Measurements from ENCODE around the gene GYPA. TPM values are rescaled to one million over a fixed set of nuclear protein-coding genes. Genes with fewer than 3 reads are reported as not detected.
"Not testable (repeated sequence)": the region's sequence is repeated elsewhere in the genome, so short reads cannot be mapped to it uniquely, and the experiment has no call there.

GYPA gene
- total RNA-seq = not detected

DNA sequence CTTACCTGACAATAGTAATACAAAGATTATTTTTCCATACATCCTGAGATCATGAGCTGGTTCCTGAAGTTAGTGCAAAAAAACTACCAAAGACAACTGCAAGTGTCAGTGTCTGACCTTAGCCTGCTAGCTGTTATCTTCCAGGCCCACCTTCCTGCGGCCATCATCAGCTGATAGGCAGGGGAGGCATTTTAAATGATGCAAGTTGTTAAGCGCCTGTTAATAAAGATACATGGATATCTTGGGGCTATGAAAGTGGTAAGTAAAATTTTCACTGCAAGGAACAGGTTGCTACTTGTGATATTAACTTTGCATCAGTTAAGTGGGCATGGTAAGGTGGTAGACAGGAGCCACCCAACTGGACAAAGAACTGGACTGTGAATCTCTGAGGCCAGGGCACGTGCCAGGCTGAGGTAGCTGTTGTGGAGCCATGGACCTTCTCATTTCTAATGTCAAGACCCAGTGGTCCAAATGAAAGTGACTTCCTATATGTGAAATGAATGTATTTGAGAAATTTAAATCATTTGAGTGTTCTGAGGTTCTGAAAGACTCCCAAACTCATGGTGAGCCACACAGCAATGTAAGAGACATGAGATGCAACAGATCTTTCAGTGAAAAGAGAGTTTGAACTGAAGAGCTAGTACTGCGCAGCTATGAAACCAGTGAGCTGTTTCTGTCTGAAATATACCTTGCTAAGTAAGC lies at the start of gene GYPA:
GYPA (minus strand) TSS at position 125 of the 702 bp plus-strand sequence; CDS start at position 42, 83 bp downstream.
- H3K36me3 Mint-ChIP-seq; H3K4me1 Mint-ChIP-seq; CTCF ChIA-PET; H3K9me3 Mint-ChIP-seq (ENCODE audit: low read depth); H3K27ac Mint-ChIP-seq; ATAC-seq; H3K4me3 Mint-ChIP-seq; DNase-seq: not testable (repeated sequence)
- peaks cover 14% of the 10 kb centered on the region for H3K27me3 Mint-ChIP-seq

- CTCF ChIA-PET = no interaction called here
- Mint-ChIP-seq H3K36me3 (no peaks in the 10 kb centered on the region), H3K27me3 (peaks cover 24% of the 10 kb centered on the region), H3K9me3 (ENCODE audit: low read depth) (no peaks in the 10 kb centered on the region), H3K4me1 (no peaks in the 10 kb centered on the region), H3K4me3 (no peak overlapping the region), H3K27ac (no peak overlapping the region)
- no peak for ATAC-seq
- no peak for DNase-seq
Measured at GRCh38 chr4:144190009-144190408, 49.5 kb upstream of the GYPA start.

DNA sequence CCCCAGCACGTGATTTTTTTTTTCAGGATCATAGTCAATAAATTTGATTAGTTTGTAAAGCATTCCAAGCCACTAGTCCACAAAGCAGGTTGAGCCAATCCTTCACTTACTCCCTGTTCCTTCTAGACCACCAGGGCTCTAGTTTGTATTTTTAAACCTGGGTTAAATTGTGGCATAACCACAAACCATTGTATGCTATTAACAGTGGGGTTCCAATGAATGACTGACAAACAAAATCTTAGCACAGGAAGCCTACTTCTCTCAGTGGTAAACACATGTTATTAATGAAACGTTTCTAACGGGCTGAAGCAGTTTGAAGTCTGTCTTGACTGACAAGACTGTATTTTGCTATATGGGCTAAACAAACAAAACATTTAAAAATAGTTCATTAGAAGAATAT lies 48.6 kb upstream of the GYPA start:
- CTCF ChIA-PET = no interaction called here
- no peaks in the 10 kb centered on the region for H3K4me1 Mint-ChIP-seq
- H3K9me3 Mint-ChIP-seq (ENCODE audit: low read depth) = no peaks in the 10 kb centered on the region
- ATAC-seq (no peak), DNase-seq (no peak)
- H3K36me3 Mint-ChIP-seq = no peaks in the 10 kb centered on the region
- H3K4me3 Mint-ChIP-seq = no peak overlapping the region
- H3K27me3 Mint-ChIP-seq = peaks cover 26% of the 10 kb centered on the region
- H3K27ac Mint-ChIP-seq = no peak overlapping the region

- ATAC-seq (no peak), DNase-seq (no peak)
- H3K4me1 Mint-ChIP-seq = peaks cover 3% of the 10 kb centered on the region
- peaks cover 17% of the 10 kb centered on the region for H3K27me3 Mint-ChIP-seq
- H3K4me3 Mint-ChIP-seq = no peak overlapping the region
- no peaks in the 10 kb centered on the region for H3K9me3 Mint-ChIP-seq (ENCODE audit: low read depth)
- CTCF ChIA-PET = no interaction called here
- H3K27ac Mint-ChIP-seq = no peak overlapping the region
- no peaks in the 10 kb centered on the region for H3K36me3 Mint-ChIP-seq
Measured at GRCh38 chr4:144185086-144185485, 44.6 kb upstream of the GYPA start.

DNA sequence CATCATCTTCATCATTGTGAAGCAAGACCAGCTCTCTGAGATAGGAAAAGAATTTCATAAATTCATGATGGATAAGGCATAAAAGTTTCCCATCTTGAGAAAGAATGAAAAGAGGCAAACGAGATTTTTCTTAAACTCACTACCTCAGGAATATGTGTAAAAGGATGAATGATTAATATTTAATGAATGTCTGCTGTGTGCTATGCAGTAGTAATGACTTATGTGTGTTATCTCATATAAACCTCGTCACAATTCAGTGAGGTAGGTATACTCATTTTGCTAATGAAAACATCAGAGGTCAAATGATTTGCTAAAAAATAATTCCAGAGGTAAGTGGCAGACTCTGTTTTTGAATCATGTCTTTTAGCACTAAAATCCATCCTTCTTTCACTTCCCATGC lies 42.6 kb upstream of the GYPA start:
- no peaks in the 10 kb centered on the region for H3K36me3 Mint-ChIP-seq
- CTCF ChIA-PET = no interaction called here
- H3K4me3 Mint-ChIP-seq = no peak overlapping the region

DNA sequence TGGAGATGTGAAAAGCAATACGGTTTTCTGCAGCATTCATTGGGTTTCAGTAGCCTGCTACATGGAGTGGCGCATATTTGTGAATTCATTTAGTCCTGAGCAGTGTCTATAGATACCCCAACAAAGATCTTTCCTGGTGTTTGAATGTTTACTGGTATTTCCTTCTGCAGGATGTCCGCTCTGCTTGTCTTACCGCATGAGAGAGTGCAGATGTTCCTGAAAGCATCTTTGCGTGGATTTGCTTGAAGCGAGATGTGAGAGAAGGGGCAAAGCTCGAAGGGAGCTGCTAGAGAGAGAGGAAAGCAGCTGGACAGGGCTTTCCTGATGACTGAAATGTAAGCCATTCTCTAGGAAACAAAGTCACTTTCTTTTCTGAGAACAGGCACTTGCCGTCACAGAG lies 40.9 kb upstream of the GYPA start:
- Mint-ChIP-seq H3K4me1 (peaks cover 9% of the 10 kb centered on the region), H3K36me3 (no peaks in the 10 kb centered on the region), H3K4me3 (no peak overlapping the region), H3K27ac (no peak overlapping the region), H3K27me3 (peaks cover 8% of the 10 kb centered on the region), H3K9me3 (ENCODE audit: low read depth) (no peaks in the 10 kb centered on the region)
- ATAC-seq = no peak
- CTCF ChIA-PET = no interaction called here
- DNase-seq = no peak

More for the DNA sequence above, 42.6 kb upstream of the GYPA start:
- Mint-ChIP-seq H3K27ac (no peak overlapping the region), H3K27me3 (peaks cover 8% of the 10 kb centered on the region), H3K9me3 (ENCODE audit: low read depth) (no peaks in the 10 kb centered on the region), H3K4me1 (peaks cover 9% of the 10 kb centered on the region)
- ATAC-seq (no peak), DNase-seq (no peak)

GRCh38 chr4:144179152-144179739 lies 38.7 kb upstream of the GYPA start:
- Mint-ChIP-seq H3K27me3 (peaks cover 4% of the 10 kb centered on the region), H3K4me3 (no peak overlapping the region), H3K9me3 (ENCODE audit: low read depth) (no peaks in the 10 kb centered on the region), H3K36me3 (no peaks in the 10 kb centered on the region), H3K27ac (no peak overlapping the region), H3K4me1 (peaks cover 20% of the 10 kb centered on the region)
- CTCF ChIA-PET = interaction anchor here (1.3 kb wide), 1 partner anchor 1437 kb away, joined by 3 read pairs; no protein-coding TSS in a partner anchor
- ATAC-seq (no peak), DNase-seq (no peak)

GRCh38 chr4:144178414-144178813 lies 37.9 kb upstream of the GYPA start:
- H3K27ac Mint-ChIP-seq = no peak overlapping the region
- no peak for DNase-seq
- no peaks in the 10 kb centered on the region for H3K9me3 Mint-ChIP-seq (ENCODE audit: low read depth)
- CTCF ChIA-PET = interaction anchor here (1.3 kb wide), 1 partner anchor 1438 kb away, joined by 3 read pairs; no protein-coding TSS in a partner anchor
- H3K36me3 Mint-ChIP-seq = no peaks in the 10 kb centered on the region
- no peak overlapping the region for H3K4me3 Mint-ChIP-seq
- H3K4me1 Mint-ChIP-seq = peaks cover 24% of the 10 kb centered on the region
- no peaks in the 10 kb centered on the region for H3K27me3 Mint-ChIP-seq
- ATAC-seq = no peak

- Mint-ChIP-seq H3K4me3 (no peak overlapping the region), H3K36me3 (no peaks in the 10 kb centered on the region), H3K9me3 (ENCODE audit: low read depth) (no peaks in the 10 kb centered on the region), H3K27ac (no peak overlapping the region), H3K27me3 (no peaks in the 10 kb centered on the region), H3K4me1 (peaks cover 20% of the 10 kb centered on the region)
- DNase-seq (no peak), ATAC-seq (no peak)
- CTCF ChIA-PET = no interaction called here
Measured at GRCh38 chr4:144176476-144176875, 36.0 kb upstream of the GYPA start.

DNA sequence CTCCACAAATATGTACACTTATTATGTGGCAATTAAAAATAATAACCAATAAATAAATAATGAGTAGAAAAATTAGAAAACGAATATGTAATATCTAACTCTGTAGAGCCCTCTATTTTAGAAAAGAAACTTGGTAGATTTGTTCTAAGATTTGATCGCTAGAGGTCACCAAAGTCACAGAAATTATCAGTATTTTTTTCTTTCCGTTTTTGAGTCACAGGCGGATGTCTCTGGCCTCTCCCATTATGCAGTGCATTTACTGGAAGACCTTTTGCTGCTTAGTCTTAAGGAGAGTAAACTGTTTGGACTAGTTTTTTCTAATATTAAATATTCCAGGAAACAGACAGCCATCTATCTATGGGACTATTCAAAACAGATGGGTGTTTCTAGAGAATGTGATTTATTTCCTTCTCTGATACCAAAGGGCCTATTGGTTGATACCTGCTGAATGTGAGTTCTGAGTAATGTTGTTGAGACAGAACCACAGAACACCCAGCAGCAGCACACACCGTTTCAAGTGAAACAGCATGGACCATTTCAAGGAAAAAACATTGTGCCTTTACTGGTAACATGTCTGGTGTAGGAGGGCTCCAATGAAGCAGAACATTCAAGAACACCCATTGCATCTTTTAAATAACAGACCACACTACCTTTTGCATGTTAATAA lies 34.0 kb upstream of the GYPA start:
- Mint-ChIP-seq H3K4me1 (peaks cover 20% of the 10 kb centered on the region), H3K36me3 (no peaks in the 10 kb centered on the region), H3K27ac (peak overlapping the region; percentile 78), H3K27me3 (peaks cover 4% of the 10 kb centered on the region), H3K9me3 (ENCODE audit: low read depth) (no peaks in the 10 kb centered on the region), H3K4me3 (no peak overlapping the region)
- ATAC-seq (peak; percentile 88), DNase-seq (peak; percentile 49)
- CTCF ChIA-PET = no interaction called here

DNA sequence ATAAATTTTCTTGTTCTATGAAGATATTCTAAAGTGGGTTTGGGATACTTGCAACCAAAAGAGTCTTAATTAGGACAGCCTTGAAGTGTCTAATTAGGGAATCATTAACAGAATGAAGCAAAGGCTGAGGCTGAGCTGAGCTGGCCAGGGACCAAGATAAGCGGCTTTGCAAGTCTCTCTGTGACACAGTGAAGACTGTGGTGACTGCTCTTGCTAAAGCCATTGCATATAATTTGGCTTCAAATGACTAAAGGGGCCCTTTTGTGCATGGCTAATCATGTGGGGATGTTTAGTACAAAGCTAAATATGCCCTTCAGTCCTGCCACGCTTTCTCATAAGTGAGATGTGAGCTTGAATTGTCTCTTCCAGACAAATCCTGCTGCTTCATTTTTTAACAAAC lies 31.2 kb upstream of the GYPA start:
- CTCF ChIA-PET = no interaction called here
- ATAC-seq = no peak
- H3K36me3 Mint-ChIP-seq = no peaks in the 10 kb centered on the region

DNA sequence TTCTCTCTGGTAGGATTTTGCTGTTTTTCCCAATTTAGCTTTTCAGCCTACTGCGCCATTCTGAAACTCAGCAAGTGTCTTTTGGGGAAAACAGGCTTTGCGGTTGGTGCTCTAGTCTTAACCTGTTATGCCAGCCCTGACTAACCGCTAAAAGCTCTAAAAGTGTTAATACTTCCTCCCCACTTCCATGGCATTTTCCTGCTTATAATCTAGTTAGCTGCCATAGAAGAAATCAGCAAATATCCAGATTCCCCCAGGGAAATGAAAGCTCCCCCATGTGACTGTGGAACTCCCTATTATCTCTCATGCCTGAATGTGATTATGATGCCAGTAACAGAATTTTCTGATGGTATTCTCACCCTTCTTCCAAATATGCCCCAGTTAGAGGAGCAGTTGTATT lies 28.7 kb upstream of the GYPA start:
- DNase-seq = no peak
- Mint-ChIP-seq H3K4me1 (peaks cover 3% of the 10 kb centered on the region), H3K36me3 (no peaks in the 10 kb centered on the region), H3K4me3 (no peak overlapping the region), H3K9me3 (ENCODE audit: low read depth) (no peaks in the 10 kb centered on the region), H3K27ac (no peak overlapping the region), H3K27me3 (peaks cover 16% of the 10 kb centered on the region)
- CTCF ChIA-PET = no interaction called here
- no peak for ATAC-seq

More for the DNA sequence above, 31.2 kb upstream of the GYPA start:
- Mint-ChIP-seq H3K27me3 (peaks cover 16% of the 10 kb centered on the region), H3K27ac (no peak overlapping the region), H3K9me3 (ENCODE audit: low read depth) (no peaks in the 10 kb centered on the region), H3K4me1 (peaks cover 14% of the 10 kb centered on the region), H3K4me3 (no peak overlapping the region)
- DNase-seq = no peak

DNA sequence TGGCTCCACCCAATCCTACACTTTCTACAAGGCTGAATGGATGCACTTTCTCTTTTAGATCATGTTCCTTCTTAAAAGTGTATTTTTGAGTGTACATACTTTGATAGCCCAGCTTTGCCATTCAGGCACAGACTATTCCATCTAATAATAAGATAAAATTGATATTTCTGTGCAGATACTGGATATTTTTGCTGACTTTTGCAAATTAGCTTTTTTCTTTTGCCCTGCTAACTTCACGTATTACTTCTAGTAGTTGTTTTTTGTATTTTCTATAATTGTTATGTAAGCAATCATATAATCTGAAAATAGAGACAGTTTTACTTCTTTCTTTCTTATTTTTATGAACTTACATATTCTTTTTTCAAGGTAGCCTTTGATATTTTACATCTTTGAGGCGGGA lies 13.5 kb upstream of the GYPA start:
- no peaks in the 10 kb centered on the region for H3K27me3 Mint-ChIP-seq
- no peaks in the 10 kb centered on the region for H3K9me3 Mint-ChIP-seq (ENCODE audit: low read depth)
- no peak overlapping the region for H3K4me3 Mint-ChIP-seq
- no peaks in the 10 kb centered on the region for H3K4me1 Mint-ChIP-seq
- no peaks in the 10 kb centered on the region for H3K36me3 Mint-ChIP-seq
- CTCF ChIA-PET = no interaction called here
- DNase-seq (no peak), ATAC-seq (no peak)
- H3K27ac Mint-ChIP-seq = no peak overlapping the region

DNA sequence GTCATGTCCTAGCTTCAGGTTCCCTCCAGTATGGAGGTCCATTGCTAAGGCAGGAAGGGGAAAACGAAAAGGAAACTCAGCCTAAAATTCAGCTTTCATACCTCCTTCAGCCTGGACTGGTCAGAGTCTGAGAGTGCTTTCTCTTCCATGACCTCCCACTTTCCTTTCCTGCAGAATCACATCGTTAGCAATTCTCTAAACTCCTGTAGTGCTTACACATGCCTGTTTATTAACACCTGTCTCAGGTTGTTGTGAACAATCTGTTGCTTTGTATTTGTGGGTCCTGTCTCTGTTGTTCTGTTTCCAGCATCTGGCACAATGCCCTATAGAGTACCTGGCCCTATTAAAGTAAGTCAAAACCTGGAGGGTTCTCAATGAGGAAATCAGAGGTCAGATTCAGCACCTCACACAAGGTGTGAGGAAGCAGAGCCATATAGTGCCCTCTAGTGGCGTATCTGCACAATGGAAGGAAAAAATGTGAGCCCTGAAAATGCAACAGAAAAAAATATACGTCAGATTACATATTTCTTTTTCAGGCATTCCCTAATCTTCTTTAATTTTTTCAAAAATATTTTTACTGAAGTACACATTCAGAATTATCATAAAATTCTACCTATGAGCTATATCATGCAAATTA lies 2.3 kb upstream of the GYPA start:
- ATAC-seq (peak; percentile 36), DNase-seq (peak; percentile 41)
- H3K4me3 Mint-ChIP-seq; H3K4me1 Mint-ChIP-seq; H3K9me3 Mint-ChIP-seq (ENCODE audit: low read depth); CTCF ChIA-PET; H3K27ac Mint-ChIP-seq; H3K36me3 Mint-ChIP-seq: not testable (repeated sequence)
- H3K27me3 Mint-ChIP-seq = peaks cover 12% of the 10 kb centered on the region

All from activated CD8-positive, alpha-beta memory T cell treated with anti-CD3 and anti-CD28 coated beads, Interleukin-2, amount 10 ng/mL, durations not matched to agents 7 days and 5 days (primary cell).